DND-41 (cell line): ENCODE data around the gene SGMS1.

Experiments used
- ATAC-seq: fragments of 200-7000 bp; cut with Tn5 transposase; 3 replicates; pipeline ENCODE4 v1.9.1; 2021; ENCODE audit warnings: low read depth; ENCODE audit not compliant: insufficient read depth
- DNase-seq: peaks from one replicate; pipeline ENCODE4 v3.0.0-alpha.2; 2020
- H2AFZ ChIP-seq: 2 replicates; pipeline ENCODE4 v1.6.0; 2012; ENCODE audit warnings: low read depth, low read length
- H3K27ac ChIP-seq: 2 replicates; pipeline ENCODE4 v1.5.1; 2012; ENCODE audit warnings: low read length, inconsistent platforms
- H3K27me3 ChIP-seq: fragments of 200-600 bp; sonication (generic); 2 replicates; pipeline ENCODE4 v1.6.0; 2012; ENCODE audit warnings: low read length, mild to moderate bottlenecking, inconsistent platforms; ENCODE audit not compliant: insufficient read depth, poor library complexity
- H3K36me3 ChIP-seq: 2 replicates; pipeline ENCODE4 v1.5.1; 2012; ENCODE audit warnings: low read length, inconsistent platforms; ENCODE audit not compliant: insufficient read depth
- H3K4me1 ChIP-seq: 2 replicates; pipeline ENCODE4 v1.5.1; 2012; ENCODE audit warnings: mild to moderate bottlenecking, low read length; ENCODE audit not compliant: insufficient read depth
- H3K4me2 ChIP-seq: 2 replicates; pipeline ENCODE4 v1.6.0; 2012; ENCODE audit warnings: mild to moderate bottlenecking, moderate library complexity, low read length, inconsistent platforms; ENCODE audit not compliant: insufficient read depth
- H3K4me3 ChIP-seq, 2 experiments: fragments of 200-600 bp in 1 of 2; shearing (Covaris generic) in 1 of 2; 2 replicates each; pipeline ENCODE4 v1.5.1; 2012 to 2016; ENCODE audit warnings: inconsistent platforms in 2 of 2, low read length in 2 of 2, mild to moderate bottlenecking in 2 of 2, low read depth in 1 of 2, moderate library complexity in 1 of 2
- H3K79me2 ChIP-seq: 2 replicates; pipeline ENCODE4 v1.6.0; 2012; ENCODE audit warnings: low read length, inconsistent platforms; ENCODE audit not compliant: insufficient read depth
- H3K9ac ChIP-seq: 2 replicates; pipeline ENCODE4 v1.6.0; 2012; ENCODE audit warnings: low read depth, mild to moderate bottlenecking, inconsistent platforms, low read length, moderate library complexity
- H3K9me3 ChIP-seq: 2 replicates; pipeline ENCODE4 v1.5.1; 2012; ENCODE audit warnings: low read length, moderate library complexity, mild to moderate bottlenecking, inconsistent platforms; ENCODE audit not compliant: insufficient read depth, severe bottlenecking
- H4K20me1 ChIP-seq: 2 replicates; pipeline ENCODE4 v1.6.0; 2012; ENCODE audit warnings: low read length; ENCODE audit not compliant: insufficient read depth
- CTCF ChIP-seq: IDR thresholded peaks from 2 replicates; pipeline ENCODE4 v1.5.1; 2012; ENCODE audit warnings: borderline replicate concordance, low read length, moderate library complexity, mild to moderate bottlenecking; ENCODE audit not compliant: poor library complexity, severe bottlenecking; ENCODE audit errors: extremely low read depth
- EZH2 ChIP-seq: IDR thresholded peaks from 3 replicates; pipeline ENCODE4 v1.6.1; 2012; ENCODE audit warnings: borderline replicate concordance, low read depth, mild to moderate bottlenecking, moderate library complexity, low read length, inconsistent platforms; ENCODE audit not compliant: severe bottlenecking

Gene SGMS1

GRCh38 chr10:50439806-50440205 is 183.9 kb downstream of the SGMS1 start:
- Histone ChIP-seq H3K4me3 (no peak overlapping the region), H3K27ac (no peak overlapping the region), H3K4me1 (no peaks in the 10 kb centered on the region), H2AFZ (no peak overlapping the region), H3K9me3 (no peaks in the 10 kb centered on the region), H3K9ac (no peak overlapping the region), H4K20me1 (no peaks in the 10 kb centered on the region), H3K27me3 (no peaks in the 10 kb centered on the region), H3K79me2 (no peaks in the 10 kb centered on the region), H3K36me3 (no peaks in the 10 kb centered on the region), H3K4me2 (no peak overlapping the region)
- ATAC-seq (no peak), DNase-seq (no peak)
- TF ChIP-seq EZH2 = no peak

GRCh38 chr10:50439187-50439586 is 184.6 kb downstream of the SGMS1 start:
- Histone ChIP-seq H3K27ac (no peak overlapping the region), H3K79me2 (no peaks in the 10 kb centered on the region), H3K4me1 (no peaks in the 10 kb centered on the region), H3K4me2 (no peak overlapping the region), H2AFZ (no peak overlapping the region), H4K20me1 (no peaks in the 10 kb centered on the region), H3K9ac (no peak overlapping the region), H3K27me3 (no peaks in the 10 kb centered on the region), H3K36me3 (no peaks in the 10 kb centered on the region), H3K9me3 (no peaks in the 10 kb centered on the region), H3K4me3 (no peak overlapping the region)
- no peak for ATAC-seq
- TF ChIP-seq CTCF = no peak
- no peak for TF ChIP-seq EZH2
- DNase-seq = no peak

GRCh38 chr10:50438049-50438936 is 185.5 kb downstream of the SGMS1 start:
- Histone ChIP-seq H3K36me3 (no peaks in the 10 kb centered on the region), H3K79me2 (no peaks in the 10 kb centered on the region), H3K27ac (no peak overlapping the region), H4K20me1 (no peaks in the 10 kb centered on the region), H3K4me1 (no peaks in the 10 kb centered on the region), H3K9ac (no peak overlapping the region), H3K4me3 (no peak overlapping the region), H3K27me3 (no peaks in the 10 kb centered on the region), H2AFZ (no peak overlapping the region), H3K4me2 (no peak overlapping the region), H3K9me3 (no peaks in the 10 kb centered on the region)
- ATAC-seq = no peak
- TF ChIP-seq EZH2 = no peak
- no peak for TF ChIP-seq CTCF
- DNase-seq = no peak

GRCh38 chr10:50437248-50437647 is 186.5 kb downstream of the SGMS1 start:
- H2AFZ ChIP-seq = no peak overlapping the region
- H4K20me1 ChIP-seq = no peaks in the 10 kb centered on the region
- ATAC-seq (no peak), DNase-seq (no peak)
- no peak overlapping the region for H3K27ac ChIP-seq
- H3K9me3 ChIP-seq = no peaks in the 10 kb centered on the region
- H3K9ac ChIP-seq = no peak overlapping the region
- H3K4me2 ChIP-seq = no peak overlapping the region
- H3K4me1 ChIP-seq = no peaks in the 10 kb centered on the region
- H3K27me3 ChIP-seq = no peaks in the 10 kb centered on the region
- H3K36me3 ChIP-seq = no peaks in the 10 kb centered on the region
- TF ChIP-seq EZH2 = no peak
- H3K4me3 ChIP-seq = no peak overlapping the region
- no peaks in the 10 kb centered on the region for H3K79me2 ChIP-seq
